ENCODE measurements around the gene CCDC85C.
"Not testable (repeated sequence)": the region's sequence is repeated elsewhere in the genome, so short reads cannot be mapped to it uniquely, and the experiment has no call there.

Gene CCDC85C

DNA sequence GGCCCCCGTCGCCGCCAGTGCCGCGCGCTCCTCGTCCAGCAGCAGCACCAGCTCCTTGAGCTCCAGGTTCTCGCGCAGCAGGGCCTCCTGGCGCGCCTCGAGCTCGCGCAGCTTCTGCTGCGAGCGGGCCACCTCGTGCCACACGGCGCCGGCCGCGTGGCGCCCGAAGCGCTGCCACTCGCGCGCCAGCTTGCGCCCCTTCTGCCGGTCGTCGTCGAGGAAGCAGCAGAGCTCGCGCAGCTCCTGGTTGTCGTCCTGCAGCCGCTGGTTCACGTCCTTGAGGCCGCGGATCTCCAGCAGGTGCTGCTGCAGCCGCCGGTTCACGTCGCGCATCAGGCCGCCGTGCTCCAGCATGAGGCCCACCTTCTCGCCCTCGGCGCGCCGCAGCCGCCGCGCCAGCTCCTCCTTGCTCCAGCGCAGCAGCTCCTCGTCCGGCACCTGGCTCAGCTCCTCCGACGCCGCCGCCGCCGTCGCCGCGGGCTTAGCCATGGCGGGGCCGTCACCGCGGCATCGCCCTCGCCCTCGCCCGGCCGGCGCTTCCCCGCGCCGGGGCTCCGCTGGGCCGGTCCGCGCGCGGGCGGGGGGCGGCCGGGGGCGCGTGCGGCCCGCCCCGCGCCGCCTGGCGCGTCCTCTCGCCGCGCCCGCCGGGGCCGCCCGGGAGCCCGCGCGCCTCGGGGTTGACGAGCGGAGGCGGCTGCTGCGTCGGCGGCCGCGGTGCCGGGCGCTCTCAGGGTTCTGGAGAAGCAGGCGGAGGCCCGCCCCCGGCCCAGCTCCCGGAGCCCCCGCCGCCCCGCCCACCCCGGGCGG, at the start of gene CCDC85C:
Gene CCDC85C, minus strand, starts transcription at position 737 of the 807 bp plus-strand sequence. Its CDS starts 248 bp downstream, at position 489.
- DNase-seq (ENCODE audit: low read depth) = no peak

DNA sequence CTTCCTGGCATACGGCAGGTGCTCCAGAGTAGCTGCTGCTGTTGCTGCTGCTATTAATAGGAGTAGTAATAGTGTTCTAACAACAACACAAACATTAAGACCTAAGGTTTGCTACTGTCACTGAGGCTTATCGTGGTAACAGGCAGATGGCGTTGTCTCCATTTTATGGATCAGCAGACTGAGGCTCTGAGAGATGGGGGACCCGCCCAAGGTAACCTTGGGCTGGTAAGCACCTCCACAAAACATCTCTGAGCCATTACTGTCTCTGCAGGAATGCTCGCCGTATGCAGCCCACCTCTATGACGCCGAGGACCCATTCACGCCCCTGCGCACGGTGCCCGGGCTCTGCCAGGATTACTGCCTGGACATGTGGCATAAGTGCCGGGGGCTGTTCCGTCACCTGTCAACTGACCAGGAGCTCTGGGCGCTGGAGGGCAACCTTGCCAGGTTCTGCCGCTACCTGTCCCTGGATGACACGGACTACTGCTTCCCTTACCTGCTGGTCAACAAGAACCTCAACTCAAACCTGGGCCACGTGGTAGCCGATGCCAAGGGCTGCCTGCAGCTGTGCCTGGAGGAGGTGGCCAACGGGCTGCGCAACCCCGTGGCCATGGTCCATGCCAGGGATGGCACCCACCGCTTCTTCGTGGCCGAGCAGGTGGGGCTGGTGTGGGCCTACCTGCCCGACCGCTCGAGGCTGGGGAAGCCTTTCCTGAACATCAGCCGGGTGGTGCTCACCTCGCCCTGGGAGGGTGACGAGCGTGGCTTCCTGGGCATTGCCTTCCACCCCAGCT, 48.1 kb upstream of the CCDC85C start:
- no peak for DNase-seq (ENCODE audit: low read depth)

DNA sequence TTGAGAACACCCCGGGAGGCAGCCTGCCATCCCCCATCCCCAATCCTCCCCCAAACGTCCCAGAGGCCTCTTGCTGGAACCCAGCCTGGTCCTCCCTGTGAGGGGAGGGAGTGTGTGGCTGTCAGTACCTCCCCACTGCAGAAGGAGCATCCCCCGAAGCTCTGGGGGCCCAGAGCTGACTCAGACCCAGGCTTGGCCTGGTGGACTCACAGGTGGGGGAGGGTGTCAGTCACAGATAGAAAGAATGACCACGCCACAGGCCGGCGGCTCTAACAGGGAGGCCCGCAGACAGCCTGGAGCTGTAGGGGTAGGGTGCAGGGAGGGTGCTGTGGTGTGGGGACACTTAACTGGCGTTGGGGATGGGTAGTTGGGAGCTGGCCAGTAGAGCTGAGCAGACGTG, 46.2 kb upstream of the CCDC85C start:
- DNase-seq (ENCODE audit: low read depth) = no peak

DNA sequence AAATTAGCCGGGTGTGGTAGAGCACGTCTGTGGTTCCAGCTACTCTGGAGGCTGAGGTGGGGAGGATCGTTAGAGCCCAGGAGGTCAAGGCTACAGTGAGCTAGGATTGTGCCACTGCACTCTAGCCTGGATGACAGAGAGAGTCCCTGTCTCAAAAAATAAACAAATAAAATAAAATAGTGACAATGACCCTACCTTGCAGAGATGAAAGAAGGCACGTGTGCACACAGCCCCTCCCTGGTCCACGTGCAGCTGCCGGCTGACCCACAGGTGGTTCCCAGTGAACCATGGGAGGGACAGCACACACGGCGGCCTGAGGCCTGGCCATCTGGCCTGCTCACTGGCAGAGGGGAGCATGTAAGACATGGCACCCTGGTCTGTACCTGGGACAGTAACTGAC, 45.6 kb upstream of the CCDC85C start:
- no peak for DNase-seq (ENCODE audit: low read depth)

DNA sequence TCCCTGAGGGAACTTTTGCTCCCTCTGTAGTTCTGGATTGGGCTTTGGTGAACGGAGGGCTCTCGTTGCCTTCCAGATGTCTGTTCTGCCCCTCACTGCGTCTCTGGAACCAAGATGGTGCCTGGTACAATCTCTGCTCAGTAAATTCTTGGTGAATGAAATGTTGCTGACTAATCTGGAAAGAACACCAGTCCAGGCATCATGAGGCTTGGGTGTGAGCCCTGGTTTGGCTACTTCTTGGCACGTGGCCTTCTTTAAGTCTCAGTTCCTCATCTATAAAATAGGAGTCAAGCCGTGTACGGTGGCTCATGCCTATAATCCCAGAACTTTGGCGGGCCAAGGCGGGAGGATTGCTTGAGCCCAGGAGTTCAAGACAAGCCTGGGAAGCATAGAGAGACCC, 45.2 kb upstream of the CCDC85C start:
- no peak for DNase-seq (ENCODE audit: low read depth)

DNA sequence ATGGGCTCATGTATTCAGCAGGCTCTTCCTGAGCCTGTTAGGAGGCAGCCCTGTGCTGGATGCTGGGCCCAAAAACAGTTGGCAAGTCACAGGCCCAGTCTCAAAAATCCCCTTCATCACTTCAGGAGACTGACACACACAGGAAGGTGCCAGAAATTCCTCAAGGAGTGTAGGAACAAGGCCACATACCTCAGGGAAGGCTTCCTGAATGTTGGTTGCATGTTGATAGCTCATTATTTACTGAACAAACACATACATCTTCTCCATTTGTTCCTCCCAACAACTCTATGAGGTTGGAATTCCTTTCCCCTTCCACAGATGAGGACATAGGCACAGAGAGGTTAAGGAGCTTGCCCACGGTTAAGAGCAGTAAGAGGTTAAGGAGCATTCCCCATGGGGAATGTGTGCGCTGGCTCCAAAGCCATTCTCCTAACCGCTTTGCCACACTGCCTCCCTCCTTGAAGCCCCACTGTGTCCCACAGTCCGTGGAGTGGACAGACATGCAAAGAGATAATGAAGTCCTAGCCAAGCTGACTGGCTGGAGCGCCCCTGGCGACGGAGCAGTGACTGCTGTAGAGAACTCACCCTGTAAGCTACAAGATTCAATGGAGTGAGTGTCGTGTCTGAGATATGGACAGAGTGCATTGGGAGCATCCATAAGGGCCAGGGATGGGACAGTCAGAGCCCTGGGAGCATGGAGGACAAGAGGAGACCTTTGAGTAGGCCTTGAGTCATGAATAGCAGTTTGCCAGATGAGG, 44.2 kb upstream of the CCDC85C start:
- DNase-seq (ENCODE audit: low read depth) = no peak

DNA sequence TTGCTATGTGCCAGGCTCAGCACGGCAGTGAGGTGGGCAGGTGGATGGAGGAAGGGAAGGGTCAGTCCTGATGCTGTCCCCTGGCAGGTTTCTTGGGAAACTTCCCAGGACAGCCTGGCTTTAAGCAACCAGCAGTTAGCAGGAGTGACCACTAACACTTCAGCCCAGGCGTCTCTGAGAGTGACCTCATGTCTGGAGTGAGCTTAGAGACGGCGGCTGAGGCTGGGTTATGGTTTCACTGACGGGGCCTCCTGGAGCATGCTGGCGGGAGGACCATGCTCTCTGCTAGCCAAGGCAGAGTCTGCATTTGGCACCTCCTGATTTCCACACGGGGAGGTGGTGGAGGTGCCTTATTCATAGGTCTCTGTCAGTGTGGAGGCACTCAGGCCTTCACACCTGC, 43.4 kb upstream of the CCDC85C start:
- no peak for DNase-seq (ENCODE audit: low read depth)

DNA sequence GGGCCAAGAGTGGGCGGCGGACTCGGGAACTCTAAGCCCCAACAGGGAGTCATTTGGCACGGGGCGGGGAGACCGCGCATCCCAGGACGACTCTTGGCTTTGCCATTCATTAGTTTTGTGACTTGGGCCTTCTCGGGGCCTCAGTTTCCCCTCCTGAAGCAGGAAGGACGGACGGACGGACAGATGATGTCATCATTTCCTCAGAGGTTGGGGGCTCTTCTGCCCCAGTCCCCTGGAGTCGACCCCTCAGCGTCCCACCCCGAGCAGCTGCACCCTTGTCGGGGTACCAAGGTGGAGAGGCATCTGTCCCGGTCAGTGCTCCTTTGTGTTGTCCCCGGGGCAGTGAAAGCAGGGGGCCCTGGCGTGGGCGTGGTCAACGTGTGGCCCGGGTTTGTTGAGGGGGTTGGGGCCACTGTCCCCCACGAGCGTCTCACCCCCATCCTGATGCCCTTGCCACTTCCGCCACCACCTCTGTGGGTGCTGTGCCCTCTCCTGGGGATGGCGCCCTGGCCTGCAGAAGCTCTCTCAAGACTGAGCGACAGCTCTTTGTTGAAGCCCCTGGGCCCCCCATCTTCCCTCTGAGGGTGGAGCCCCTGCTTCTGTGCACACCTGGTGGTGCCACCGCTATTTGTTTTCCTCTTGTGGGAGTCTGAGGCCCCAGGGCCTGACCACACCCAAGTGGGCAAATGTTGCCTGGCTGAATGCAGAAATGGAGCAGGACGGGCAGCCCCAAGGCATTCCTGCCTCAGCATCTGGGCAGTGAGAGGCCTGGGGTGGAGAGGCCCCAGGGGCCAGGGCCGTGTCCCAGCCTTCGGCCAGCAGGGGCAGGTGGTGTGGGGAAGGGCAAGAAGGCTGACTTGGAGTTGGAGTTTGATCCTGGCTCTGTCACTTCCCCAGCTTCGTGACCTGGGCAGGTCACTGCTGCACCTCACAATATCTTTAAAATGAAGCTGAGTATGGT, 41.8 kb upstream of the CCDC85C start:
- DNase-seq (ENCODE audit: low read depth) = no peak

DNA sequence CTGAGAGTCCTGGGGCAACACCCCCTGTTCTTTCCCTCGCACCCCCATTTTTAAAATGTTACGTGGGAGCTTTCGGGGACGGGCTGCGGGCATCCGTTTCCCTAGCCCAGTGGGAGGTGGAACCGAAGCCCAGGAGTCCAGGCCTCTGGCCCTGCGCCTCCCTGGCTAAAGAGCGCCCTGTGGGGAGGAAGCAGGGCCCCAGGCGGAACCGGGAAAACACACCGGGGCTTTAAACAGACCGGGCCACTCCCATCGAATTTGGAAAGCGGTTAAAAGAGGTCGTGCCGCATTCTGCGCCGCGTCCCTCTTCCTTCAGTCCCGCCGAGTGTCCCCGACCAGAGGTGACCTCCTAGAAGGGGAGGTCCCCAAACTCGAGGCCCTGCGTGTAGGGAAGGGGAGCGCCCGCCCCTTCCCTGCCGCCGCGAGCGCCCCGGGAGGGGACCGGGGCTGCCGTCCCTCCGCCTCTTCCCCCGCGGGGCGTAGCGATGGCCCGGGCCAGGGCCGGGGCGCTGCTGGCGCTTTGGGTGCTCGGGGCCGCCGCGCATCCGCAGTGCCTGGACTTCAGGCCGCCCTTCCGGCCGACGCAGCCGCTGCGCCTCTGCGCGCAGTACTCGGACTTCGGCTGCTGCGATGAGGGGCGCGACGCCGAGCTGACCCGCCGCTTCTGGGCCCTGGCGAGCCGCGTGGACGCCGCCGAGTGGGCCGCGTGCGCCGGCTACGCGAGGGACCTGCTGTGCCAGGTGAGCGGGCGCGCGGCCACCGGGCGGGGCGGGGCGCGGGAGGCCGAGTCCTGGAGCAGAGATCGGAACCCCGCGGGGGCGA, 40.9 kb upstream of the CCDC85C start, which contains the start of gene HHIPL1:
Gene HHIPL1, plus strand, starts transcription at position 407 of the 822 bp plus-strand sequence. Its CDS starts 79 bp downstream, at position 486.
- peak; percentile 38 for DNase-seq (ENCODE audit: low read depth)

DNA sequence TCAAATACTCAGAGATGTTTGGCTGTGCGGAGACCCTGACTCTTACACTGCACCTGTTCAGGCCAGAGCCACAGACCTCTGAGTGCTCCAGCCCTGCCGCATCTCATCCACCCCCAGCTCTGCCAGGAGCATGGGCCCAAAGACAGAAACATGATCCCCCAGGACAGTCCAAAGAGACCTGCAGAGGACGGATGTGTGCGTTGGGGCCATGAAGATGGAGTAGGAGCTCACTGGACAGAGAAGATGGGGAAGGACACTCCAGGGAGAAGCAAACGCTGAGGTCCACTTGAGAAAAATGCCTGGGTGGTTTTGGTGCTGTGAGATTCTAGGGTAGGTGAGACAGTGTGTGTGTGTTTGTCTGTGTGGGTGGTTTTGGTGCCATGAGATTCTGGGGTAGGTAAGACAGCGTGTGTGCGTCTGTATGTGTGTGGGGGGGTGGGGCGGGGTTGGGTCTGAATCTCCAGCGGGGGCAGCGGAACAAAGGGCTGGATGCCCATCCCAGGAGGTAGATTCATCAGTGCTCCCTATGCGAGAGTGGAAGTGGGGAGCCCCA, 40.1 kb upstream of the CCDC85C start:
- no peak for DNase-seq (ENCODE audit: low read depth)

DNA sequence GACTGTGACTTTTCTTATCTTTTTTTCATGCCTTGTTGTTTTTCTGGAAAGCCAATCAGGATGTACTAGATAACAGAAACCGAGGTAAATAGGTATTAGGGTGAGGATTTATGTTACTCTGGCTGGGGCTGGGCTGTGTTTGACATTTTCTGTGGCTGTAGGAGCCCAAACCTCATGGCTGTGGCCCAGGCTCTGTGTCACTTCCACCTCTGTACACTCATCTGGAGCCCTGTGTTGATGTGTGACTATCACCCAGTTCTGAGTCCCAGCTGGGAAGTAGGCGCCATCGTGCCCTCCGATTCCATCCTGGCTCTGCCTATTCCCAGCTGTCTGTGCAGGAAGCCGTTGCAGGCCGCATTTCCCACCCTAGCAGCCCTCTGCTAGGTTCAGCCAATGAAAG, 39.3 kb upstream of the CCDC85C start:
- DNase-seq (ENCODE audit: low read depth) = no peak

DNA sequence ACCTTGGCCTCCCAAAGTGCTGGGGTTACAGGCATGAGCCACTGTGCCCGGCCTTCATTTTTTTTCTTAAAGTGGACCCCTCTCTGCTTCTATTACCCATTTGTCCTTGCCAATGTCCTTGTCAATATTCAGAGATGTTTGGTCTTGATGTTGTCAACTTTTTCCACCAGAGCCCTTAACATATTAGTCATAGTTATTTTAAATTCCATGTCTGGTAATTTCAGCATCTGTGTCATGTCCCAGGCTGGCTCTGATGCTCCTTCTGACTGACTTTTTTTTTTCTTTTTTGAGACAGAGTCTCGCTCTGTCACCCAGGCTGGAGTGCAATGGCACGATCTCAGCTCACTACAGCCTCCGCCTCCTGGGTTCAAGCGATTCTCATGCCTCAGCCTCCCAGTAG, 38.8 kb upstream of the CCDC85C start:
- DNase-seq (ENCODE audit: low read depth) = not testable (repeated sequence)

DNA sequence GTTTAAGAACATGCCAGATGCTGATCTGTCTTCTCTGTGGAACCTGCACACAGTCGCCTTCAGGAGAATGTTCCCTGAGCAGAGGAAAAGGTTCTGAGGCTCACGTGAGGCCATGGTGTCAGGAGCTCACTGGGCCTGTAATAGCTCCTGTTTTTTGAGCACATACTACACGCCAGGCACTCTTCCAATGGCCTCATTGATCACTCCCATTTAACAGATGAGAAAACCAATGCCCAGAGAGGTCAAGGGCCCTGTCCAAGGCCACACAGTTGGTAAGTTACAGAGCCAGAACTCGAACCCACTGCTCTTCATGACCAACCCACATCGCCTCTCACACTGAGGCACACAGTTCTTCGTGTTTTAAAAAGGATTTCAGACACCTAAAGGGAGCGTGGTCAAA, 33.6 kb upstream of the CCDC85C start:
- no peak for DNase-seq (ENCODE audit: low read depth)

DNA sequence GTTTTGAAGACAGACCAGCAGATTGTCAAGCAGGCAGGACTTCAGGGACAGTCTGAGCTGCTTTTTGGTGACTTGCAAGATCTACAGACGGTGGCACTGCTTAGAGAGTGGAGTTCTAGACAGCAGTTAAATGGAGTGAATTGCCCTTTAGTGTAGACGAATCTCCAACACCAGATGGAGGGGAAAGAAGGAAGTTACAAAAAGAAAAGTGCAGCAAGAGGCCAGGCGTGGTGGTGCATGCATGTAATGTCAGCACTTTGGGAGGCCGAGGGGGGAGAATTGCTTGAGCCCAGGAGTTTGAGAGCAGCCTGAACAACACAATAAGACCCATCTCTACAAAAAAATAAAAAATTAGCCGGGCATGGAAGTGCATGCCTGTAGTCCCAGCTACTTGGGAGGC, 32.5 kb upstream of the CCDC85C start:
- DNase-seq (ENCODE audit: low read depth) = no peak

DNA sequence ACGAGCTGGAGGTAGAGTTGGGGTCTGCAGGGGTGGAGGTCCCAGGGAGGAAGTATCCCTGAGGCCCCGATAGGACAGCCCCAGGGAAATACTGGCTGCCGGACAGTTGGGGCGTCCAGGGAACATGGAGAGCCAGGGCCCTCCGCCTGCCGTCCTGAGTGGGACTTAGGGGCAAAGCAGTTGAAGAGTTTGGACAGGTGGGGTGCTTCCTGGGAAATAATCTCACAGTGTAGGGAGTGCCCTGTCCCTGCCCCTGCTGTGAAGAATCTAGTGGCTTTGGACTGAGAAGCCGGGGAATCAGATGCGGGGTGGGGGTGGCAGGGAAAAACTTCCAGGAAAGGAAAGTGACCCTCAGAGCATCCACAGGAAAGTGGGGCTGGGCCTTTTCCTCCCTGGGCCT, 31.1 kb upstream of the CCDC85C start:
- no peak for DNase-seq (ENCODE audit: low read depth)

DNA sequence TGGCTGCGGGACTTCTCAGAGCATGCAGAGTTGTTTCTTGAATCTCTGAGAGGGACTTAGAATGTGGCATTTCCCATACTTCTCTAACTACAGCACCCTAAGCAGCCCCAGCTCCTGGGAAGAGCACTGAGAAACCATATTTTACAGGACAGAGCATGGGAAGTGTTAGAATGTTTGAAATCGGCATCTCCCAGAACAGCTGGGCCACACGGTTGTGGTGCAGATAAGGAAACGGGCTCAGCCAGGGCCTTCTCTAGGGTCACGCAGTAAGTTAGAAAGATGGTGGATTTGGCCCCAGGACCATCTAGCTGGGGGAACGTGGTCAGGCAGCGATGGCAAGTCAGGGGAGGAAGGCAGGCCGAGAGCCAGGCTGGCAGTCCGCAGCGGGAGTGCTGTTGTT, 30.4 kb upstream of the CCDC85C start:
- DNase-seq (ENCODE audit: low read depth) = no peak

DNA sequence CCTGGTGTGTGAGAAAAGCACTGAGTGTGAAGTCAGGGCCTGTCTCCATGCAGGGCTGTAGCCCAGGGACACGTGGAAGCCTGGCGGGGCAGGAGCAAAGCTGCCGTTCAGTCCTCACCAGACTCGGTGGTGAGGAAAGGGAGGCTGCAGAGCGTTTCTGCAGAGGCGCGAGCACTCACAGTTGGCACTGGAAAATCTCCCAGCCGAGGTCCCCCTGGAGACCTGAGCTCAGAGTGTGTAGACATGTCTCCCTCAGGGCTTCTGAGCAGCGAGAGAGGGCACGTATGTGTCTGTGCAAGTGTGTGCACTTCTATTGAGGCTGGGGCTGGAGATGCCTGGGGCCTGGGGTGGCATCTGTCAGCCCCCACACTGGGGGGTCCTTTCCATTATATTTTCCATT, 29.9 kb upstream of the CCDC85C start:
- DNase-seq (ENCODE audit: low read depth) = no peak

DNA sequence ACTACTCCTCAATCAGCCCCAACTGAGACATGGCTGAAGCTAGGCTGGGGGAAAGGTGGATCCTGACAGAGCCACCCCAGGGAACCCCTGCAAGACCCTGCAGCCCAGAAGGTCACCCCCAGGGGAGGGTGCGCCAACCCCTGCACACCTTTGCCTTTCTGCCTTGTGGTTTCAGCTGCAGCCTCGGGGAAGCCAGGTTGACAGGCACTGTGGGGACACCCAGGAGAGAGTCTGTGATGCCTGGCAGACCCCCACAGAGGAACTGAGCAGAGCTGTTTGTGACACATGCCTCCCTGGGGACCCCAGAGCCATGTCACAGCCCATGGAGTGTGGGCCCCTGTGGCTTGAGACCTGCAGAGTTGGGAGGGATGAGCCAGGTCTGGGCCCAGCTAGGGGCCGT, 29.1 kb upstream of the CCDC85C start:
- DNase-seq (ENCODE audit: low read depth) = no peak

DNA sequence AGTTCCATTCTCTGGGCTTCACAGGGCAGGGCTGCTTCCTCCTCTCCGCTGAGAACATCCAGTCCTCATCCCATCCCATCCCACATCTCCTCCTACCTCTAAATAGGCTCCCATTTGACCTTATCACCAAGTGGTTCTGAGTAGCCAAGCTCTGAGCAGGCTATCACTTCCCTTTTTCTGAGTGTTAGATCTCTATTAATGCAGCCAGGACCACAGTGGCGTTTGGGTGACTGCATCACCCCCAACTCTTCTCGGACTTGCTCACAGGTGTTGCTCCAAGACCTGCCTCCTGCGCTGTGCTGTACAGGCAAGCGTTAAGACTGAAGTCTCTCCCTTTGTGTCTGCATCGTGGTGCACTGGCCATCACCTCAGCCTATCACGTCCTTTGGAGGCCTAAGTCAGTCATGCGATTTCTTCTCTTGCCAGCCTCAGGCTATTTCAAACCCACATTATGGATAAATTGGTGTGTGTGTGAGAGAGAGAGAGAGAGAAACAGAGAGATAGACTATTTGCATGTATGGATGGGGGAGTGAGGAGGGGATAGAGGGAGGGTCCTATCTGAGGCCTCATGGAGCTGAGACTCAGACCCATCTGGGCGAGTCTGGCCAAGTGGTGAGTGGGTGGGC, 28.5 kb upstream of the CCDC85C start:
- no peak for DNase-seq (ENCODE audit: low read depth)

DNA sequence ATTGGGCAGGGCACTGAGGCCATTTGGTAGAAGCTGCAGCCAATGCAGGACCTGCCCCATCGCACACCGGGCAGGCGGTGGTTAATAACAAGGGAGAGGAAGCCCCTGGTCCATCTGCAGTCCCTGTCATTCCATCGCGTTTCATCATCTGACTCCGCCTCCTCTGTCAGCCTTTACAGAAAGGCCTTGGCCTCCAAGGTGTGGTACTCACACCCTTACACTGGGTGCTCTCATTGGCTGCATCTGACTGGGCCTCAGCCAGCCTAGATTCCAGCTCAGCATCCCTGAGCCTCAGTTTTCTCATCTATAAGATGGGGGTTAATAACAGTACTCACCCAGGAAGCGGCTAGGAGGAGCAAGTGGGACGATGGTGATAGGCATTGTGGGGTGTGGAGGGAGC, 26.2 kb upstream of the CCDC85C start:
- DNase-seq (ENCODE audit: low read depth) = no peak

Measured in fibroblast of gingiva (primary cell).